HG02588 (cell line): ENCODE measurements around the gene SEC16B.

Experiments used
- ATAC-seq: cut with Tn5 transposase; IDR thresholded peaks from one replicate; pipeline ENCODE4 v1.9.1; 2021; ENCODE audit warnings: mild to moderate bottlenecking, moderate library complexity; ENCODE audit not compliant: unreplicated experiment

SEC16B gene

GRCh38 chr1:177945943-177946650 is 23.8 kb downstream of the SEC16B start:
- no peak for ATAC-seq

- no peak for ATAC-seq
These were observed 25.6 kb downstream of the SEC16B start for GRCh38 chr1:177944016-177944949.

- ATAC-seq = no peak
These were observed 27.9 kb downstream of the SEC16B start for GRCh38 chr1:177941976-177942375.

DNA sequence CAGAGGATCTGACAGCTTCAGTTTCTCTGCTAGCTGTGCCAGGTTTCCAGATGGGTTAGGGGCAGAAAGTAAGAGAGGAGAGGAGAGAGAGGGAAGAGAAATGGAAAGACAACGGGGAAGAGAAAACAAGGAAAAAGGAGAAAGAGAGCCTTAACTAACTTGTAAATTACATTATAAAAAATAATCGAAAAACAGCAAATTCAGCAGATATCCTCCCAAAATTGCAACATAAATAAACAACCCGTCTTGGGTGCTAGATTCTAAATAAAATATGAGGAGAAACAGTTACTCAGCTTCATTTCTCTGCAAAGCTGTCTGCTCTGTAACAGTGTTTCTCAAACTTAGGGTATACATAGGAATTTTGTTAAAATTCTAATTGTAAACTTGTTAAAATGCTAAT is 29.2 kb downstream of the SEC16B start:
- ATAC-seq = no peak

DNA sequence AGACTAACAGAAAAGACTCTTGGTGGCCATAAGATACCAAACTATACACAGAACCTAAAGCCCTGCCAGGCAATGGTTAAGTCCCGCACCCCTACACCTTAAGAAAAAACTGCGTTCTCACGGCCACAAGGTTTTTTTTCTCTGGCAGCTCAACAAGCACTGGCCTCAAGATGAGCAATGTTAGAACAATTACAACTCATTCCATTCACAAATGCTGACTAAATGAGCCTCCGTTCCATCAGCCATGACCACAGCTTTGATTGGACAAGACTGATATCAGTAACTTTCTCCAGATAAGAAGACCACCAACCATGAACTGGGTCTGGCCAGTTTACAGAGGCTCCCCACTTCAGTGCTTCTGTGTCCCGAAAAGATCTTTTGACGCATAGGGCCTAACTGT is 31.9 kb downstream of the SEC16B start:
- no peak for ATAC-seq

DNA sequence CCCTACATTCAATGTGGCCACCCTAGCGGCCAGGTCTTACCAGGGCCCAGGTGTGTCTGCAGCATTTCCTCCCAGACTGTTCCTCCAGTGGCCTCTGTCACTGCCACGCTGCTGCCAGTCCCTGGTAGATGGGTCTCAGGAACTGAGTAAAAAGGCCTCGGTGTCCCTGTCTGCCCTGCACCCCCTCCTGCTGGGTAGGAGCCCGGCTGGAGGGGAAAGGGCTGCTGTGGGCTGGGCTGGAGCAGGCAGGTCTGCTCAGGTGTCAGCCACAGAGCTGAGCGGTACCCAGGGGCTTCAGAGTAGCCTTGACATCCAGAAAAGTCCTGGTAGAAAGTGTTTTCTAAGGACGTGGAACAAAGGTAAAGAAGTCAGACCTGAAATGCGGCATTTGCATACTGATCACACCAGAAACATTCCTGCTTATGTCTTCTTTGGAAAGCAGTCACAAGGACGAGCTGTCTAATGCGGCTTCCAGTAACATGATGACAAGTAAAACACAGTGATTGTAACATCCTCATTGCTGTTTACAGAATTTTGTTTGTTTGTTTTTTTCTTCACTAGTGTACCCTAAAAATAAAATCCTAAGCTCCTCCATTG is 32.6 kb downstream of the SEC16B start:
- ATAC-seq = no peak

DNA sequence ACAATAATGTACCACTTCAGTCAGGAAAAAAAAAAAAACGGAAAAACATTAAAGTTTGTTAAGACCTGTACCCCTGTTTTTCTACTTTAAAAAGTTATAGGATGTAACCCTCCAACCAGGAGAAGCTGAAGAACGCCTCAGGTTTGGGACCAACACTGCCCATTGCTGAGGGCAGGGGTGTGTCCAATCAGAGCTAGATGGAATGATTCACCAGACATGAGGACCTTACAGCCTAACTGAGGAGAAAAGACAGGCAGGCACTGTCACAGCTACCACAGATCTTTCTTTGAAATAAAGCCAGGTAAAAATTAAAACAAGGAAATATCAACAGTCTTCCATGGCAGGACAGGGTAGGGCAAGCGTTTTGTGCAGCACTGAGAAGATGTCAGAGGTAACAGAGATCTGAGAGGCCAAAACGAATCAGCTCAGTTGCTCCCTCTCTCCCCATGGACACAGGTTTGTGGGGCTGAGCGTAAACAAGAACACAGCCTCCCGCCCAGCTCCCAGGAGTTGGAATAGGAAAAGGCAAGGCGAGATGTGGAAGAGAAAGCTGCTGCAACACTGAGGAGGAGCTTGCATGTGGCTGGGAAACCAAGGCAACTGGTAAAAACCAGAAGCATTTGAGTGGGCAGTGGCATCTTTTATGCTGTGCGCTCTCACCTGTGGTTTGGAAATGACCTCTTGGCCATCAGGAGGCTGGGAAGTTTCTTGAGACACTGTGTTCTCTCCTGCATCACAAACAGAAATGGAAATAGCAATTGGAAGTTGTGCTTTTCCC is 34.0 kb downstream of the SEC16B start:
- ATAC-seq = no peak

GRCh38 chr1:177934927-177935326 is 34.9 kb downstream of the SEC16B start:
- no peak for ATAC-seq

DNA sequence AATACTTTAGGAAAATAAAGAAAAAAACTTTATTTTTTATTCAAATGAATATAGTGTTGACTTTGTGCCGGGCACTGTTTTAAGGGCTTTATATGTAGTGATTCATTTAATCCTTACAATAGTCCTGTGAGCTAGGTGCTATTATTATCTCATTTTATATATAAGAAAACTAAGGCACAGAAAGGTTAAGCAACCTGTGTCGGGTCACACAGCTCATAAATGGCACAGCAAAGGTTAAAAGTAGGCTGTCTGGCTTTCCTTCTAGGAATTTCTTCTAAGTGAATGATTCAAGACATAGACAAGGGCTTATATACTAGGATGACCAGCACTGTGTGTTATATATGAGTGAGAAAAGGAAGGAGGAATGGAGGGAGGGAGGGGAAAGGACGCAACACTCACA is 35.4 kb downstream of the SEC16B start:
- ATAC-seq = no peak

DNA sequence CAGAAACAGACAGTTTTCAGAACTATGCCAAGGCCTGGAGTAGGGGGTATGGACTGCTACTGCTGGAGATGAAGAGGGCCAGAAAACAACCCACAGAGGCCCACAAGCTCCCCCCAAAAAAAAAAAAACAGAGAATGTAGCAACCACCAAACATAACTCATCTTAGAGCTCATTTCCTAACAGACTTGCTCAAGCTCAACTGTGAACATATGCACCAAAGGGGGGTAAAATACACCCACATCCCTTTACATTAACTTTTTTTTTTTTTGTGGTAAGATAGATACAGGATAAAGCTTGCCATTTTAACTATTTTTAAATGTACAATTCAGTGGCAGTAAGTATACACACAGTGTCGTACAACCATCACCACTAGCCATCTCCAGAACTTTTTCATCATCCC is 36.0 kb downstream of the SEC16B start:
- ATAC-seq = no peak

- no peak for ATAC-seq
These were observed 37.7 kb downstream of the SEC16B start for GRCh38 chr1:177932123-177932522.

GRCh38 chr1:177928952-177929351 is 40.9 kb downstream of the SEC16B start:
- ATAC-seq = no peak

DNA sequence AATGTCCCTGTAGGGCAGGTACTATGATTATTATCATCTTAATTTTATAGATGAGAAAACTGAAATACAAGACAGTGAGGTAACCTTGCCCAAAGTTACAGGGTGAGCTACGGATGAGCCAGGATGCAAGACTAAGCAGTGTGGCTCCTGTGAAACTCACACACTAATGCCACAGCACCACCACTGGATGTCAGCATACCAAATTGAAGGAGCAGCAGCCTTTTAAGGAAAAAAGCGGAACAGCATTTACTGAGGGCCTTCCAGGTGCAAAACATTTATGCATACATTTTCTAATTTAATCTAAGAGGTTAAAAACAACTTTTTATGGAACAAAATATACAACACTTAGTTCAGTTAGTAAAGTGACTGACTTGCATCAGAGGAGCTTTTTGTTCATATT is 41.7 kb downstream of the SEC16B start:
- ATAC-seq = no peak

GRCh38 chr1:177927021-177927596 is 42.7 kb downstream of the SEC16B start:
- no peak for ATAC-seq

DNA sequence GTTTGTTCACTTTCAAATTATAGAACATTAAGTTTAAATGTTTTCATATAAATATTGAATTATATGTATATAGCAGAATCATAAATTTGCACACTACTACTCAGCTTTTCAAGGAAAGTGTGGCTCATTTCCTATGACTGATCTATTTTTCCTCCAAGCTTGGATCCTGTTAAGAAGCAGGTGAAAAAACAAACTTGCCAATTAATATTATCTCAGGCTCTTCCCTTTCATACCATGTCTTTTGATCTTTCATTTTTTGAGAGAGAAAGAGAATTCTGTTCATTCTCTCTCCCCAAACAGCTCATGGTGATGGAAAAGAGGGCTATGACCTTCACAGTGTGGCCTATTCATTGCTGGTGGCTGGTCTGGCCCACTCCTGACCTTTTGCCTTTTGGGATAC is 43.7 kb downstream of the SEC16B start:
- ATAC-seq = no peak

GRCh38 chr1:177925006-177925405 is 44.9 kb downstream of the SEC16B start:
- no peak for ATAC-seq

DNA sequence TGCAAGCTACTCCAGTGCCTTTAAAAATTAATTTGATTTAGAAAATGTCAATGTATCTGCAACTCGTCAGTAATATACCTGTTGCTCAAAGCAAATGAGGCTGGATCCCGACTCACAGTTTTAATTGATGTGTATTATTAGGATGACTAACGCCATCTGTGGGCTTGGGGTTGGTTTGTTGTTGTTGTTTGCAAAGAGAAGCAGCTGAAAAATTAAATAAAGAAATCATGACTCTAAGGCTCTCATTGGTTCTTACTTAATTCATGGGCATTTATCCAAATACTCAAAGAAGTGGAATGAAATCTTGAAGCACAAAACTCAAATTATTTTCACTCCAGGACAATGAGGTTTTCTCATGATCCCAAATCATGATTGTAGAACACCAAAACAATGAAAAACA is 46.4 kb downstream of the SEC16B start:
- ATAC-seq = no peak

DNA sequence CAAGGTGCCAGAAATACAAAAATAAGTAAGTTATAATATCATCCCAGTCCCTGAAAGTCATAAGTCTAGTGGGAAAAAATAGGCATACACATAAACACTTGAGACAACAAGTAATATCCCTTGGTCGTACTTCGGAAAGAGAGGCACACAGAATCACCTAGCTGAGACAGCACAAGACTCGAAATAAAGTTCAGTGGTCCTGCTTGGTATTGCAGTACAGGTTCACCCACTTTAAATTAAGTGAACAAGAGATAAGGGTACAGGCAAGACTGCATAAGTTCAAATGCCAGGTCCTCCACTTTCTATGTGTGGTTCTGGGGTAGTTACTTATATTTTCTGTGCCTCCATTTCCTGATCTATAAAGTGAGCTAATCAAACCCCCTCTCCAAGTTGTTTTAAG is 47.6 kb downstream of the SEC16B start:
- ATAC-seq = no peak

DNA sequence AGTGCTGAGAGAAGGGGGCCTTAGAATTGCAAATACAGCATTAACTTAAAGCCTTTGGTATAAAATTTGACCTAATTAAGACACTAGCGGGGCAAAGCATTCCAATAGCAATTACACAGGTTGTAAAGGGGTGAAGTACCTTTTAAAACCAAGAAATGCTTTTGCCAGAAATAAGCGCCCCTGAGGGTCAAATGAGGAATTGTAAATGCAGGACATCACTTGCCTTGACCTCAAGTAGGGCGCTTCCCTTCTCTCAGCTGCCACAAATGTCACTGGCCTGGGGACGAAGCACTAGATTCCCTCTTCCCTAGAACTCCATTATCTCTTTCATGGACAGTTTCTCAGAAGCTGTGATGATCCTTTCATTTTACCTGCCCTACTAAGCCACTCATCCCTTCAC is 48.3 kb downstream of the SEC16B start:
- ATAC-seq = no peak

- ATAC-seq = no peak
These were observed 49.8 kb downstream of the SEC16B start for GRCh38 chr1:177920091-177920490.

GRCh38 chr1:177915641-177916040 is 54.2 kb downstream of the SEC16B start:
- no peak for ATAC-seq
